Measurements from ENCODE around the gene GARIN5A.

GARIN5A gene

GRCh38 chr19:50492303-50493052 is 15.8 kb upstream of the GARIN5A start:
- no peaks in the 10 kb centered on the region for H3K9me3 ChIP-seq (ENCODE audit: control insufficient read depth, low read length)
- no peak overlapping the region for H3K4me3 ChIP-seq (ENCODE audit: low read length)
- H3K27me3 ChIP-seq (ENCODE audit: control insufficient read depth, insufficient read depth, low read length), result peaks cover 20% of the 10 kb centered on the region
- no peaks in the 10 kb centered on the region for H3K36me3 ChIP-seq (ENCODE audit: control insufficient read depth, insufficient read depth, low read length)
- peaks cover 3% of the 10 kb centered on the region for H3K4me1 ChIP-seq (ENCODE audit: control insufficient read depth, insufficient read depth, low read length)
- no peak overlapping the region for H3K9ac ChIP-seq (ENCODE audit: low read length)

- H3K4me1 ChIP-seq (ENCODE audit: control insufficient read depth, insufficient read depth, low read length), result no peaks in the 10 kb centered on the region
- no peak overlapping the region for H3K9ac ChIP-seq (ENCODE audit: low read length)
- H3K4me3 ChIP-seq (ENCODE audit: low read length), result no peak overlapping the region
- no peaks in the 10 kb centered on the region for H3K9me3 ChIP-seq (ENCODE audit: control insufficient read depth, low read length)
- no peaks in the 10 kb centered on the region for H3K36me3 ChIP-seq (ENCODE audit: control insufficient read depth, insufficient read depth, low read length)
- peaks cover 20% of the 10 kb centered on the region for H3K27me3 ChIP-seq (ENCODE audit: control insufficient read depth, insufficient read depth, low read length)
Measured at GRCh38 chr19:50490991-50491472, 14.4 kb upstream of the GARIN5A start.

GRCh38 chr19:50490411-50490811 is 13.8 kb upstream of the GARIN5A start:
- peaks cover 20% of the 10 kb centered on the region for H3K27me3 ChIP-seq (ENCODE audit: control insufficient read depth, insufficient read depth, low read length)
- no peaks in the 10 kb centered on the region for H3K36me3 ChIP-seq (ENCODE audit: control insufficient read depth, insufficient read depth, low read length)
- H3K9me3 ChIP-seq (ENCODE audit: control insufficient read depth, low read length), result no peaks in the 10 kb centered on the region
- no peaks in the 10 kb centered on the region for H3K4me1 ChIP-seq (ENCODE audit: control insufficient read depth, insufficient read depth, low read length)
- no peak overlapping the region for H3K9ac ChIP-seq (ENCODE audit: low read length)
- H3K4me3 ChIP-seq (ENCODE audit: low read length), result no peak overlapping the region

- Histone ChIP-seq H3K36me3 (ENCODE audit: control insufficient read depth, insufficient read depth, low read length) (no peaks in the 10 kb centered on the region), H3K27me3 (ENCODE audit: control insufficient read depth, insufficient read depth, low read length) (peaks cover 20% of the 10 kb centered on the region), H3K9me3 (ENCODE audit: control insufficient read depth, low read length) (no peaks in the 10 kb centered on the region), H3K4me3 (ENCODE audit: low read length) (no peak overlapping the region), H3K4me1 (ENCODE audit: control insufficient read depth, insufficient read depth, low read length) (no peaks in the 10 kb centered on the region), H3K9ac (ENCODE audit: low read length) (no peak overlapping the region)
Measured at GRCh38 chr19:50489461-50490011, 12.9 kb upstream of the GARIN5A start.

GRCh38 chr19:50488389-50489194 is 11.9 kb upstream of the GARIN5A start:
- H3K9ac ChIP-seq (ENCODE audit: low read length), result no peak overlapping the region

GRCh38 chr19:50486823-50487515 is 10.3 kb upstream of the GARIN5A start:
- no peaks in the 10 kb centered on the region for H3K9me3 ChIP-seq (ENCODE audit: control insufficient read depth, low read length)
- H3K9ac ChIP-seq (ENCODE audit: low read length), result no peak overlapping the region
- H3K36me3 ChIP-seq (ENCODE audit: control insufficient read depth, insufficient read depth, low read length), result peaks cover 5% of the 10 kb centered on the region
- H3K27me3 ChIP-seq (ENCODE audit: control insufficient read depth, insufficient read depth, low read length), result peaks cover 17% of the 10 kb centered on the region
- H3K4me3 ChIP-seq (ENCODE audit: low read length), result no peak overlapping the region
- H3K4me1 ChIP-seq (ENCODE audit: control insufficient read depth, insufficient read depth, low read length), result no peaks in the 10 kb centered on the region

More at GRCh38 chr19:50488389-50489194, 11.9 kb upstream of the GARIN5A start:
- no peak overlapping the region for H3K4me3 ChIP-seq (ENCODE audit: low read length)
- H3K36me3 ChIP-seq (ENCODE audit: control insufficient read depth, insufficient read depth, low read length), result no peaks in the 10 kb centered on the region
- H3K27me3 ChIP-seq (ENCODE audit: control insufficient read depth, insufficient read depth, low read length), result peaks cover 20% of the 10 kb centered on the region
- H3K9me3 ChIP-seq (ENCODE audit: control insufficient read depth, low read length), result no peaks in the 10 kb centered on the region
- no peaks in the 10 kb centered on the region for H3K4me1 ChIP-seq (ENCODE audit: control insufficient read depth, insufficient read depth, low read length)

GRCh38 chr19:50485284-50485955 is 8.8 kb upstream of the GARIN5A start:
- no peaks in the 10 kb centered on the region for H3K4me1 ChIP-seq (ENCODE audit: control insufficient read depth, insufficient read depth, low read length)
- H3K27me3 ChIP-seq (ENCODE audit: control insufficient read depth, insufficient read depth, low read length), result peaks cover 14% of the 10 kb centered on the region
- no peak overlapping the region for H3K9ac ChIP-seq (ENCODE audit: low read length)
- no peaks in the 10 kb centered on the region for H3K9me3 ChIP-seq (ENCODE audit: control insufficient read depth, low read length)
- H3K36me3 ChIP-seq (ENCODE audit: control insufficient read depth, insufficient read depth, low read length), result peaks cover 5% of the 10 kb centered on the region
- H3K4me3 ChIP-seq (ENCODE audit: low read length), result no peak overlapping the region

GRCh38 chr19:50482916-50483315 is 6.3 kb upstream of the GARIN5A start:
- no peaks in the 10 kb centered on the region for H3K9me3 ChIP-seq (ENCODE audit: control insufficient read depth, low read length)
- H3K27me3 ChIP-seq (ENCODE audit: control insufficient read depth, insufficient read depth, low read length), result peaks cover 12% of the 10 kb centered on the region
- no peaks in the 10 kb centered on the region for H3K4me1 ChIP-seq (ENCODE audit: control insufficient read depth, insufficient read depth, low read length)
- peaks cover 14% of the 10 kb centered on the region for H3K36me3 ChIP-seq (ENCODE audit: control insufficient read depth, insufficient read depth, low read length)
- H3K9ac ChIP-seq (ENCODE audit: low read length), result no peak overlapping the region
- H3K4me3 ChIP-seq (ENCODE audit: low read length), result no peak overlapping the region

- Histone ChIP-seq H3K4me3 (ENCODE audit: low read length) (no peak overlapping the region), H3K36me3 (ENCODE audit: control insufficient read depth, insufficient read depth, low read length) (peaks cover 14% of the 10 kb centered on the region), H3K9ac (ENCODE audit: low read length) (no peak overlapping the region), H3K27me3 (ENCODE audit: control insufficient read depth, insufficient read depth, low read length) (peaks cover 8% of the 10 kb centered on the region), H3K9me3 (ENCODE audit: control insufficient read depth, low read length) (no peaks in the 10 kb centered on the region), H3K4me1 (ENCODE audit: control insufficient read depth, insufficient read depth, low read length) (peaks cover 3% of the 10 kb centered on the region)
Measured at GRCh38 chr19:50482271-50482855, 5.7 kb upstream of the GARIN5A start.

- no peak overlapping the region for H3K4me3 ChIP-seq (ENCODE audit: low read length)
- peaks cover 14% of the 10 kb centered on the region for H3K36me3 ChIP-seq (ENCODE audit: control insufficient read depth, insufficient read depth, low read length)
- peaks cover under 1% of the 10 kb centered on the region for H3K27me3 ChIP-seq (ENCODE audit: control insufficient read depth, insufficient read depth, low read length)
- H3K9ac ChIP-seq (ENCODE audit: low read length), result no peak overlapping the region
- H3K9me3 ChIP-seq (ENCODE audit: control insufficient read depth, low read length), result no peaks in the 10 kb centered on the region
- H3K4me1 ChIP-seq (ENCODE audit: control insufficient read depth, insufficient read depth, low read length), result peaks cover 8% of the 10 kb centered on the region
Measured at GRCh38 chr19:50481351-50482149, 4.9 kb upstream of the GARIN5A start.

Data from mucosa of stomach (tissue), 1 donor.